ENCODE results near the gene ACTN1. TPM values are rescaled to one million over a fixed set of nuclear protein-coding genes. Genes with fewer than 3 reads are reported as not detected.
A peak's percentile ranks its signal among the peaks of the same experiment; 100 is the strongest.

ACTN1 gene
- total and polyA plus RNA-seq, 2 experiments from 2014 or later, result 88.0 to 163 TPM

DNA sequence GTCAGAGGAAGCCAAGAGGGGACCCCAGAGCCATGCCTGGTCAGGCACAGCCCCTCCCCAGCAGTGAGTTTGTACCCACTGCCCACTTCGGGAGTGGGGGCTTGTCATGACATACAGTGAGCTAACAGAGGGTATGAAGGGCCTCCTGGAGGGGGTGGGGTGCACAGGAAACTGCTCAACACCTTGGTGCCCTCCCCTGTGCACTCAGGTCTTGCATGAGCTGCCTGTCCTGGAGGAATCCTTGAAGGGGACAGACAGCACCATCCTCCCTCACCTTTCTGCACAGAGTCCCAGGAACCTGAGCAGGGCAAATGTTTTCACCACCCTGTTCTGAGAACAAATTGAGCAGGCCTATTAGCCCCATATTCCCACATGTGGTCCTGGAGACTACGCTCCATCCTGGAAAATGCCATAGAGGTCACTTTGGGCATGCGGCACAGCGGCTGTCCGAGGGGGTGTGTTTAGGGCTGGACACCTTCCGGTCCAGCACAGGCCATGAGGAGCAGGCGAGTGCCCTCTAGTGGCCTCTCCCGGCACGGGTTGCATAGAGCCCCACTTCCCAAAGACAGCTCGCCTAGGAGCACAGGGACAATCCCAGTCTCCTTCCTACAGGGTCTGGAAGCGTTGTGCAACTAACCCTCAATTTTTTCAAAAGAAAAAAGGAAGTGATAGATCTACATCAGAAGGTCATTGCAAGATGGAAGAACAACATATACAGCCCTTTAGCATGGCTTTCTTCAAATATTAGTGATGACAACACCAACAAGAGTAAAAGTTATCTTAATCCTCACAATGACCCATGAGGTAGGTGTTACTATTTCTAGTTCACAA, 154.4 kb downstream of the ACTN1 start:
- no peaks in the 10 kb centered on the region for H3K27me3 ChIP-seq
- no peaks in the 10 kb centered on the region for H3K9me3 ChIP-seq (ENCODE audit: low read depth)
- no peaks in the 10 kb centered on the region for H3K36me3 ChIP-seq (replicated peaks; ENCODE audit: insufficient read depth, low read depth)
- H4K20me1 ChIP-seq (ENCODE audit: insufficient read depth, poor library complexity, severe bottlenecking), result no peaks in the 10 kb centered on the region
- H3K4me3 ChIP-seq, result no peak overlapping the region
- peaks cover 12% of the 10 kb centered on the region for H3K4me1 ChIP-seq (ENCODE audit: insufficient read depth)
- H3K4me2 ChIP-seq, result peak overlapping the region; percentile 23
- H3K9me2 ChIP-seq (replicated peaks; ENCODE audit: insufficient read depth), result no peaks in the 10 kb centered on the region
- TF ChIP-seq EZH2phosphoT487 (IDR thresholded peaks at IDR 0.05; ENCODE audit: low read depth, severe bottlenecking, unreplicated experiment) (no peak), CTCF (IDR thresholded peaks at IDR 0.05; ENCODE audit: poor library complexity) (peak; percentile 63)
- H3K27ac ChIP-seq, result no peak overlapping the region
- DNase-seq (ENCODE audit: low spot score), result peak; percentile 86
- no peaks in the 10 kb centered on the region for H3K79me2 ChIP-seq
- 41% methylated on average over 11 of the region's 11 CpGs for WGBS (ENCODE audit: low lambda C conversion rate, missing lambda C conversion rate)
- H2AFZ ChIP-seq, result no peak overlapping the region

GRCh38 chr14:68824207-68824516, 154.9 kb downstream of the ACTN1 start:
- H2AFZ ChIP-seq, result no peak overlapping the region

More at GRCh38 chr14:68824207-68824516, 154.9 kb downstream of the ACTN1 start:
- no peak overlapping the region for H3K27ac ChIP-seq
- 100% methylated on average over 1 of the region's 1 CpG for WGBS (ENCODE audit: low lambda C conversion rate, missing lambda C conversion rate)
- no peaks in the 10 kb centered on the region for H3K79me2 ChIP-seq
- H3K9me3 ChIP-seq (ENCODE audit: low read depth), result no peaks in the 10 kb centered on the region
- H3K27me3 ChIP-seq, result no peaks in the 10 kb centered on the region
- peaks cover 18% of the 10 kb centered on the region for H3K4me1 ChIP-seq (ENCODE audit: insufficient read depth)
- peak; percentile 3 for DNase-seq (ENCODE audit: low spot score)
- no peaks in the 10 kb centered on the region for H4K20me1 ChIP-seq (ENCODE audit: insufficient read depth, poor library complexity, severe bottlenecking)
- H3K36me3 ChIP-seq (replicated peaks; ENCODE audit: insufficient read depth, low read depth), result no peaks in the 10 kb centered on the region
- TF ChIP-seq CTCF (IDR thresholded peaks at IDR 0.05; ENCODE audit: poor library complexity), result no peak
- no peak for TF ChIP-seq EZH2 (IDR thresholded peaks at IDR 0.05; ENCODE audit: borderline replicate concordance)
- no peak overlapping the region for H3K4me2 ChIP-seq
- H3K9me2 ChIP-seq (replicated peaks; ENCODE audit: insufficient read depth), result no peaks in the 10 kb centered on the region
- no peak overlapping the region for H3K4me3 ChIP-seq

Small RNA genes lying within 50 kb of the gene (small RNA-seq; reads per million reads assigned to genes)
- not detected for gene BANF1P1
- gene HMGN1P3, result not detected
- not detected for gene RPS29P1

Other genes with a start within 250 kb of the ACTN1 start
- gene ZFP36L1, start 186.2 kb downstream of the ACTN1 start, total RNA-seq, result 101 and 111 TPM in 2 replicates
- 345 and 404 TPM in 2 replicates for gene ZFP36L1, start 186.2 kb downstream of the ACTN1 start, polyA plus RNA-seq
- 34.4 and 38.2 TPM in 2 replicates for gene DCAF5, start 173.8 kb upstream of the ACTN1 start, total RNA-seq
- 45.4 and 47.6 TPM in 2 replicates for gene DCAF5, start 173.8 kb upstream of the ACTN1 start, polyA plus RNA-seq
- 18.1 and 18.3 TPM in 2 replicates for gene EXD2, start 212.2 kb upstream of the ACTN1 start, total RNA-seq
- gene EXD2, start 212.2 kb upstream of the ACTN1 start, polyA plus RNA-seq, result 13.5 and 16.2 TPM in 2 replicates

All from hepatocyte (in vitro differentiated cells).